Measurements from ENCODE around the gene GDF10.

GDF10 gene

GRCh38 chr10:47354165-47354564 is 54.2 kb downstream of the GDF10 start:
- DNase-seq (ENCODE audit: low read depth): no peak

DNA sequence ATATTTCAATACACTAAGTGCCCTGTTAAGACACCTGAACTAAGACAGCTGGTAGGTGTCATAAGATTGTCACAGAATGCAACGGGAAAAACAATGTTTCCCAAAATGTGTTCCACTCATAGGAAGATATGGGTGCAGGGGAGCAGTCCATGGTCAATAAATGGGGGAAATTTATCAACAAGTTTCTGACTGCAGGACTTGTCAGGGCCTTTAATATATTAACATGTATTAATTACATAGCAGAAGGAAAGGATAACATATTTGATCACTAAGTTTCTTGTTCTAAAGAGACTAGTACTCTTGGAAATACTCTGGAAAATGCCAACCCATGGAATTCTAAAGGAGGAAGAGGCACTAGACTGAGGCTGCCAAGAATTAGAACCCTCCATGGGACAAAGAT is 54.9 kb downstream of the GDF10 start:
- no peak for DNase-seq (ENCODE audit: low read depth)

DNA sequence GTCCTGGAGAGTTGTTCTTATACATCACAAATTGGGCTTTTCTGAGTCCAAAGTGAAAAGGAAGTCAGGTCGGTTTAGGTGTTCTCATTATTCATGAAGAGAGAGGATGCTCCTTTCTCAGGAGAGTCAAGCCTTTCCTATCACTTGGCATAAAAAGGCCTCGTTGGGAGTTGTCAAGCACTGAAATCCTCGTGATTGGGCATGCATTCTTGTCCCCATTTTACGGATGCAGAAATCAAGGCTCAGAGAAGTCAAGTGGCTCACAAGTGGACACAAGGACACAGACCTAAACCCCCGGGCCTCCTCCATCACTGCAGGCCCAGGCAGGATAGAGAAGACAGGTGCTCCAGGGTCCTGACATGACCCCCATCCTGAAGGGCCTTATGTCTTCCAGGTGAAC is 56.7 kb downstream of the GDF10 start:
- DNase-seq (ENCODE audit: low read depth): no peak

DNA sequence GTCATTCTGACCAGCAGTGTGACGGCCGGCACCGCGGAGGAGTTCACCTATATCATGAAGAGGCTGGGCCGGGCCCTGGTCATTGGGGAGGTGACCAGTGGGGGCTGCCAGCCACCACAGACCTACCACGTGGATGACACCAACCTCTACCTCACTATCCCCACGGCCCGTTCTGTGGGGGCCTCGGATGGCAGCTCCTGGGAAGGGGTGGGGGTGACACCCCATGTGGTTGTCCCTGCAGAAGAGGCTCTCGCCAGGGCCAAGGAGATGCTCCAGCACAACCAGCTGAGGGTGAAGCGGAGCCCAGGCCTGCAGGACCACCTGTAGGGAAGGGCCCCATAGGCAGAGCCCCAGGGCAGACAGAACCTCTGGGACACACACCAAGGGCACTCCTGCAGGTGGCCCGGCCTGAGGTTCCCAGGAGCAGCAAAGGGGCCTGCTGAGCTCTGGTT is 57.2 kb downstream of the GDF10 start:
- no peak for DNase-seq (ENCODE audit: low read depth)

GRCh38 chr10:47357911-47358310 is 57.9 kb downstream of the GDF10 start:
- DNase-seq (ENCODE audit: low read depth): no peak

DNA sequence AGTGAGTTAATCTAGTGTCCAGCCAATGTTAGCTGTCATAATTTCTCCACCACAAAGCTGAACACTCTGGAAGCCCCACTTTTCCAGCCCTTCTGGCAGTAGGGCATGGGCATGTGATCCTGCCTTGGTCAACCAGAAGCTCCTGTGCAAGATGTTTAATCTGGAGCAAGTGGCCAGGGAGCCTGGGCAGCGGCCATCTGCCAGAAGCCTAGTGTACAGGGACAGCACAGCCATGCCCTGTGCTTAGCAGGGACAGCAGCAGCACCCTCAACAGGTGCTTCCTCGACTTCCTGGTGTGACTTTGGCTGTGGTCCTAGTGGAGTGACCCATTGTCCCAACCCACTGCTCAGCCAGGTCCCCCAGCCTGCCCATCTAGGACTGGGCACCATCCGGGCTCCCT is 58.5 kb downstream of the GDF10 start:
- no peak for DNase-seq (ENCODE audit: low read depth)

DNA sequence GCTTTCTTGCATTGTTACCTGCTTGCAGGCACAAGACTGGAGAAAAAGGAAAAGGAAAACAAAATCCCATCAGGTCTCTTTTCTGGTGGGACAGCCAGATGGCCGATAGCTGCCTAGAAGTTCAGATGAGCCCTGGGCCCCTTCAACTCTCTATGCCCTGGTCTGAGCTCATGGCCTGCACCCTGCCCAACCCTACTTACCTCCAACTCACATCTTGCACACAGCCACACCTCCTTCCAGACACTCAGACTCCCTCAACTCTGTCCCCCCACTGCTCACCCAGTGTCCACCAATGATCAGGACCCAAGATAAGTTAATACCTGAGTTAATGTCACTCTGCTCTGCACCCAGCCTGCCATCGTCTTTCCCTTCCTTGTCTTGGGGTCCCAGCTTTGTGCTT is 59.1 kb downstream of the GDF10 start:
- no peak for DNase-seq (ENCODE audit: low read depth)

GRCh38 chr10:47359626-47360418 is 59.8 kb downstream of the GDF10 start:
- no peak for DNase-seq (ENCODE audit: low read depth)

DNA sequence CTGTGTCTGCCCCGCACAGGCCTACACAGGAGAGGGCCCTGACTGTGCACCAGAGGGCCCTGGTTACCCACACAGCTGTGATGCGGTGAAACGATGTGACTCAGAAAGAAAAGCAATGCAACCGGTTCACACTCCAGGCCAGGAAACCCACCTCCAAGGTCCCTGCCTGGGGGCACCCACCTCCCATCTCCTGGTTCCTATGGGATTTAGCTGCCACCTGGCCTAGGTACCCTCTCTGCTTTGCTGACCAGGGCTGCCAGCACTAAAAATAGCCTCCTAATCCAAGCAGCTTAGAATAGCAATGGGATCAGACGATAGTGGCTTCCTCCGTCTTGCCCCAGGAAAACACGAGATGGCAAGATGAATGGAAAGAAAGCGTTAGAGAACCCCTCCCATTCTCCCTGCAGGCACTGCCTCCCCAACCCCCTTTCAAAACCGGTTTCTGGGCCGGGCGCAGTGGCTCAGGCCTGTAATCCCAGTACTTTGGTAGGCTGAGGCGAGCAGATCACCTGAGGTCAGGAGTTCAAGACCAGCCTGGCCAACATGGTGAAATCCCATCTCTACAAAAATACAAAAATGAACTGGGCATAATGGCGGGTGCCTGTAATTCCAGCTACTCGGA is 60.5 kb downstream of the GDF10 start:
- DNase-seq (ENCODE audit: low read depth): no peak

DNA sequence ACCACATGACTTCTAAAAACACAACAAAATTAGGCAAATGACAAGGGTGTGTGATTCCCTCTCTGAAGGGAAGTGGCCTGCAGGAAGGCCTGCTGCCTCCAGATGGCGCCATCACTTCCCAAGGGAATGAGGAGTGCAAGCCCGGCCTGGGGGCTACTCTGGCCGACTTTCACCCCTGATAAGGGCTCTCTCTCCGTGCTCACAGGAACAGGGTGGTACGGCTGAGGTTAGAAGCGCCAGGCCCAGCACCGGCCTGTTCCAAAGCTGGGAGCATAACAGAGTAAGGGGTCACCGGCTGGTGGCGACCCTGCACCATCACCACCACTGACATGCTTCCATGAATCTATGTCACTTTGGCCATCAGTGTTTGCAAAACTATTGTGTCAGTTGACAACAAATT is 61.3 kb downstream of the GDF10 start:
- DNase-seq (ENCODE audit: low read depth): no peak

DNA sequence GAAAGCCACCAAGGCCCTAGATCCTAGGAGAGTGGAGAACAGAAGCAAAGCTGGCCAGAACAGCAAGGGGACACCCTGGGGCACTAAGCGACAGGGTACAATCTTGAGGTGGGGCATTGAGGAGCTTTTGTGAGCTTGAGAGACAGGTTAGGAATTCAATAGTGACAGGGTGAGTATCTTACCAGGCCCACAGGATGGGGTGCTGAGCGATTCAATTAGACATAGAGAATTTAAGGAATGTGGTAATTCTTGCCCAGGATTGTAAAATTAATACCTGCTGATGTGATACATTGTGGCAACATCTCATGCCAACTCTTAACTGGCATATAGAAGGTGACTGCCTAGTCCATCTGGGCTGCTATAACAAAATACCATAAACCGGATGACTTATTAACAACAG is 62.2 kb downstream of the GDF10 start:
- DNase-seq (ENCODE audit: low read depth): no peak
